K562 (cell line): ENCODE data around the gene EHMT2. TPM values are rescaled to one million over a fixed set of nuclear protein-coding genes. Genes with fewer than 3 reads are reported as not detected.
A peak's percentile ranks its signal among the peaks of the same experiment; 100 is the strongest.

Experiments
- ATAC-seq: fragments of 200-7000 bp; cut with Tn5 transposase; 3 replicates; pipeline ENCODE4 v1.9.1; 2020; ENCODE audit warnings: moderate library complexity
- BruUV-seq: library from RNA; stranded (reverse); fragments of 400-500 nt; replicated peaks from 2 replicates; lab custom pipeline; 2021; lab: Mats Ljungman, UMichigan
- CTCF ChIA-PET: fragments of 300-600 bp; formaldehyde crosslinking; extraction: SDS; loops from one replicate; lab custom pipeline; 2021; ENCODE audit warnings: low intra/inter-chr PET ratio; lab: Yijun Ruan, JAX
- POLR2A ChIA-PET: fragments of 300-600, 350-650 bp; sonication (Branson Sonifier 250); formaldehyde crosslinking; extraction: SDS; loops from one replicate; lab custom pipeline; 2021; ENCODE audit warnings: antibody characterized with exemption, inconsistent platforms; lab: Yijun Ruan, JAX
- DNase-seq, 4 experiments: peaks; one replicate each; pipeline versions ENCODE4 v3.0.0 to v3.0.0-alpha.2; 2011 to 2018; ENCODE audit warnings: low spot score in 3 of 4, mixed read lengths in 3 of 4; ENCODE audit errors: extremely low read depth in 1 of 4
- FAIRE-seq: peaks from 2 replicates; lab custom pipeline; 2011; peaks lifted over from hg19 to GRCh38; lab: Jason Lieb, UNC
- H2AFZ ChIP-seq: 2 replicates; pipeline ENCODE4 v1.6.0; 2011; ENCODE audit warnings: low read depth, low read length, control low read depth, inconsistent platforms
- H3K27ac ChIP-seq: fragments of 200-600 bp; 3 replicates; pipeline ENCODE4 v1.8.0; 2011; ENCODE audit warnings: low read depth, mild to moderate bottlenecking, control low read depth, inconsistent platforms, low read length, moderate library complexity, mixed read lengths; ENCODE audit errors: extremely low read depth
- H3K27me3 ChIP-seq, 2 experiments: fragments of 300-600 bp in 1 of 2; 2 replicates in 1 of 2; 3 replicates in 1 of 2; pipeline versions ENCODE4 v1.6.0 to v1.8.0; 2011; ENCODE audit warnings: inconsistent platforms in 2 of 2, low read length in 2 of 2, mild to moderate bottlenecking in 1 of 2, mixed read lengths in 1 of 2, moderate library complexity in 1 of 2; ENCODE audit not compliant: control insufficient read depth in 2 of 2, insufficient read depth in 2 of 2
- H3K36me3 ChIP-seq: fragments of 300-600 bp; 3 replicates; pipeline ENCODE4 v1.8.0; 2011; ENCODE audit warnings: mild to moderate bottlenecking, low read length, inconsistent platforms; ENCODE audit not compliant: control insufficient read depth, insufficient read depth
- H3K4me1 ChIP-seq, 2 experiments: fragments of 200-600 bp in 1 of 2; replicated peaks in 1 of 2; 2 replicates in 1 of 2; 3 replicates in 1 of 2; pipeline versions ENCODE4 v1.5.1 to v1.8.0; 2011; ENCODE audit warnings: inconsistent platforms in 2 of 2, low read length in 2 of 2, mild to moderate bottlenecking in 1 of 2, mixed read lengths in 1 of 2, moderate library complexity in 1 of 2; ENCODE audit not compliant: control insufficient read depth in 2 of 2, insufficient read depth in 2 of 2
- H3K4me2 ChIP-seq: 2 replicates; pipeline ENCODE4 v1.6.1; 2011; ENCODE audit warnings: low read length, control low read depth, inconsistent platforms, mixed read lengths; ENCODE audit not compliant: insufficient read depth
- H3K4me3 ChIP-seq: fragments of 200-600 bp; sonication (generic), shearing (Covaris generic); 2 replicates; pipeline ENCODE4 v1.5.1; 2016; ENCODE audit warnings: control low read depth, inconsistent platforms
- H3K79me2 ChIP-seq: fragments of 200-600 bp; 3 replicates; pipeline ENCODE4 v1.8.0; 2011; ENCODE audit warnings: low read length, inconsistent platforms; ENCODE audit not compliant: control insufficient read depth, insufficient read depth
- H3K9ac ChIP-seq, 2 experiments: 2 replicates each; pipeline versions ENCODE4 v1.6.0 to v1.6.1; 2011; ENCODE audit warnings: low read depth in 2 of 2, low read length in 2 of 2, control low read depth in 1 of 2, inconsistent platforms in 1 of 2, mild to moderate bottlenecking in 1 of 2, mixed read lengths in 1 of 2; ENCODE audit not compliant: insufficient read depth in 1 of 2
- H3K9me1 ChIP-seq: one replicate; pipeline ENCODE4 v1.6.0; 2011; ENCODE audit warnings: inconsistent platforms, mild to moderate bottlenecking, low read length, moderate library complexity; ENCODE audit not compliant: control insufficient read depth, insufficient read depth
- H3K9me3 ChIP-seq: replicated peaks from 2 replicates; pipeline ENCODE4 v1.5.1; 2011; ENCODE audit warnings: low read depth, low read length, inconsistent platforms; ENCODE audit not compliant: control insufficient read depth, insufficient read depth
- H4K20me1 ChIP-seq: replicated peaks from 2 replicates; pipeline ENCODE4 v1.6.1; 2011; ENCODE audit warnings: low read length, inconsistent platforms, mixed read lengths; ENCODE audit not compliant: control insufficient read depth, insufficient read depth
- ARID1B ChIP-seq: fragments of 450-650 bp; IDR thresholded peaks from 2 replicates; pipeline ENCODE4 v1.6.1; 2016; ENCODE audit warnings: antibody characterized with exemption, mild to moderate bottlenecking, inconsistent platforms
- KAT2B ChIP-seq: IDR thresholded peaks from one replicate; pipeline ENCODE4 v1.6.1; 2012; ENCODE audit warnings: low read depth, mild to moderate bottlenecking, control low read depth, inconsistent platforms, low read length, moderate library complexity
- MTF1 ChIP-seq: fragments of 250-450 bp; sonication (Bioruptor Pico); IDR thresholded peaks from 2 replicates; pipeline ENCODE4 v1.9.0; 2021; ENCODE audit warnings: moderate library complexity, mild to moderate bottlenecking, inconsistent platforms, borderline replicate concordance
- RBM25 ChIP-seq: fragments of 200-400 bp; formaldehyde crosslinking; IDR thresholded peaks from 2 replicates; pipeline ENCODE4 v1.6.1; 2018; ENCODE audit warnings: low read length, low read depth, moderate library complexity; ENCODE audit not compliant: severe bottlenecking
- RFX5 ChIP-seq: IDR thresholded peaks from 2 replicates; pipeline ENCODE4 v1.6.1; 2011; ENCODE audit warnings: low read depth, mild to moderate bottlenecking, improper control_type of control experiment, low read length
- TRIM28 ChIP-seq: fragments of 450-650 bp; IDR thresholded peaks from 2 replicates; pipeline ENCODE4 v1.6.1; 2017
- ZNF212 ChIP-seq: fragments of 450-650 bp; formaldehyde crosslinking; IDR thresholded peaks from 2 replicates; pipeline ENCODE4 v1.4.0; 2020; ENCODE audit warnings: mild to moderate bottlenecking
- ZNF253 ChIP-seq: fragments of 250-450 bp; sonication (Bioruptor Pico); conservative IDR thresholded peaks from 2 replicates; pipeline ENCODE4 v1.6.1; 2021; ENCODE audit warnings: mild to moderate bottlenecking
- ZNF766 ChIP-seq: fragments of 200-800 bp; sonication (Bioruptor generic); conservative IDR thresholded peaks from 2 replicates; pipeline ENCODE4 v1.6.1; 2016; ENCODE audit warnings: missing genetic modification characterization, missing compliant biosample characterization
- in situ Hi-C: fragments of 300-500 bp; cut with MboI; formaldehyde crosslinking; loops from 4 replicates; pipeline ENCODE4 v1.15.0; 2018; ENCODE audit warnings: inconsistent platforms, mixed read lengths
- intact Hi-C: fragments of 100-400 bp; cut with micrococcal nuclease; formaldehyde crosslinking; loops from 2 replicates; pipeline ENCODE4 v1.14.2; 2022
- polyA plus RNA-seq, 8 experiments: library from polyadenylated mRNA; depleted of rRNA in 4 of 8; stranded (reverse) in 5 of 8; unstranded in 3 of 8; fragments of >200 nt; fragmentation: Nextera tagmentation in 2 of 8; fragmentation: Illumina TruSeq in 1 of 8; extraction: Ambion mirVana in 2 of 8; extraction: Trizol in 1 of 8; gene quantifications; 2 replicates each; pipeline versions ENCODE4 v1.2.1 to v1.2.3, GENCODE V29; 2011 to 2014; ENCODE audit warnings: inconsistent platforms in 1 of 8, missing spikeins in 1 of 8
- total RNA-seq, 7 experiments: library from RNA; depleted of rRNA in 6 of 7; stranded (reverse); fragments of >200 nt in 6 of 7; fragmentation: Illumina TruSeq in 2 of 7; extraction: Trizol in 2 of 7; gene quantifications; 2 replicates each; pipeline versions ENCODE4 v1.2.1 to v1.2.3, GENCODE V29; 2011 to 2021; ENCODE audit warnings: low replicate concordance in 1 of 7
- TF ChIP-seq, protein P1 (sequence below): fragments of 450-650 bp; IDR thresholded peaks from 2 replicates; pipeline ENCODE4 v1.6.1; 2017; ENCODE audit warnings: antibody characterized with exemption
- TF ChIP-seq, protein P2 (sequence below): sonication (generic); formaldehyde crosslinking; IDR thresholded peaks from 2 replicates; pipeline ENCODE4 v1.8.1; 2023; ENCODE audit warnings: mild to moderate bottlenecking, missing genetic modification reagents
- TF ChIP-seq, protein P3 (sequence below): fragments of 250-450 bp; sonication (Bioruptor Pico); IDR thresholded peaks from 2 replicates; pipeline ENCODE4 v1.4.0; 2020; ENCODE audit warnings: mild to moderate bottlenecking
- TF ChIP-seq, protein P4 (sequence below): fragments of 200-400 bp; formaldehyde crosslinking; IDR thresholded peaks from 2 replicates; pipeline ENCODE4 v1.6.1; 2017; ENCODE audit warnings: mild to moderate bottlenecking, low read depth, low read length, moderate library complexity
- TF ChIP-seq, protein P5 (sequence below): fragments of 250-450 bp; sonication (Bioruptor Pico); IDR thresholded peaks from 2 replicates; pipeline ENCODE4 v1.5.0; 2021

The EHMT2 gene
- total and polyA plus RNA-seq, 9 of the 15 experiments (the other 6 are each of a cell fraction or from before 2014, with no cell fraction given) = 2.1 to 63.8 (median 38.5) TPM

DNA sequence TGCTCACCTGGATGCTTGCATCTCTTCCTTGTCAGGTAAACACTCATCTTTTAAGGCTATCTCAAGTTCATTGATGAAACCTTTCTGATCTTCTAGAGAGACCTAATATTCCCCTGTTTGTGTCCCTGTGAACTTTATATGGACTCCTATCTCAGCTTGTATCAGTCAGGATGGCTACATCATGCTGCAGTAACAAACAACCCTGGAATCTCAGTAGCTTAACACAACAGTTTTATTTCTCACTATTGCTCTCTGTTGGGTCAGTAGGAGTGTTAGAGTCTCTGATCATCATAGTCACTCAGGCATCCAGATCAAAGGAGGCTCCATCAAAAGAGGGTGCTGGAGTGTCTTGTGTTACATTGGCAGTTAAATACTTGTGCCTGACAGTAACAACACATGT, 17.9 kb upstream of the EHMT2 start:
- no peaks in the 10 kb centered on the region for H3K36me3 ChIP-seq
- peaks cover 3 to 8% of the 10 kb centered on the region in 2 experiments; a peak in 2 of 5 replicates for H3K4me1 ChIP-seq
- intact Hi-C loops = loop anchor here (5.0 kb wide), 1 partner anchor 42 kb away; the partner anchor contains the start of genes NELFE and SKIC2
- H3K4me3 ChIP-seq = no peak overlapping the region
- ATAC-seq (no peak), DNase-seq (no peak), FAIRE-seq (no peak)
- ChIA-PET POLR2A (interaction anchor here (0.8 kb wide), 1 partner anchor 223 kb away, joined by 3 read pairs; no protein-coding TSS in a partner anchor), CTCF (no interaction called here)
- no TSS peak for BruUV-seq
- H3K27me3 ChIP-seq = no peaks in the 10 kb centered on the region
- H3K9me1 ChIP-seq = no peaks in the 10 kb centered on the region
- in situ Hi-C loops = no loop called here
- H3K4me2 ChIP-seq = no peak overlapping the region
- no peaks in the 10 kb centered on the region for H3K79me2 ChIP-seq
- H3K9ac ChIP-seq = no peak overlapping the region
- H3K27ac ChIP-seq = no peak overlapping the region
- no peaks in the 10 kb centered on the region for H3K9me3 ChIP-seq
- H4K20me1 ChIP-seq = no peaks in the 10 kb centered on the region
- H2AFZ ChIP-seq = no peak overlapping the region; the same call in 1 of the 2 replicates
- TF ChIP-seq KAT2B (no peak), ZNF212 (CRISPR knock-in tag) (no peak), MTF1 (no peak), RFX5 (no peak), ZNF253 (no peak), RBM25 (peak; percentile 72), TRIM28 (peak; percentile 69; the same call in 1 of the 2 replicates), ZNF766 (CRISPR knock-in tag) (no peak), ARID1B (no peak)
- TF ChIP-seq, protein P1, sequence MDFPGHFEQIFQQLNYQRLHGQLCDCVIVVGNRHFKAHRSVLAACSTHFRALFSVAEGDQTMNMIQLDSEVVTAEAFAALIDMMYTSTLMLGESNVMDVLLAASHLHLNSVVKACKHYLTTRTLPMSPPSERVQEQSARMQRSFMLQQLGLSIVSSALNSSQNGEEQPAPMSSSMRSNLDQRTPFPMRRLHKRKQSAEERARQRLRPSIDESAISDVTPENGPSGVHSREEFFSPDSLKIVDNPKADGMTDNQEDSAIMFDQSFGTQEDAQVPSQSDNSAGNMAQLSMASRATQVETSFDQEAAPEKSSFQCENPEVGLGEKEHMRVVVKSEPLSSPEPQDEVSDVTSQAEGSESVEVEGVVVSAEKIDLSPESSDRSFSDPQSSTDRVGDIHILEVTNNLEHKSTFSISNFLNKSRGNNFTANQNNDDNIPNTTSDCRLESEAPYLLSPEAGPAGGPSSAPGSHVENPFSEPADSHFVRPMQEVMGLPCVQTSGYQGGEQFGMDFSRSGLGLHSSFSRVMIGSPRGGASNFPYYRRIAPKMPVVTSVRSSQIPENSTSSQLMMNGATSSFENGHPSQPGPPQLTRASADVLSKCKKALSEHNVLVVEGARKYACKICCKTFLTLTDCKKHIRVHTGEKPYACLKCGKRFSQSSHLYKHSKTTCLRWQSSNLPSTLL = no peak
- TF ChIP-seq, protein P2, sequence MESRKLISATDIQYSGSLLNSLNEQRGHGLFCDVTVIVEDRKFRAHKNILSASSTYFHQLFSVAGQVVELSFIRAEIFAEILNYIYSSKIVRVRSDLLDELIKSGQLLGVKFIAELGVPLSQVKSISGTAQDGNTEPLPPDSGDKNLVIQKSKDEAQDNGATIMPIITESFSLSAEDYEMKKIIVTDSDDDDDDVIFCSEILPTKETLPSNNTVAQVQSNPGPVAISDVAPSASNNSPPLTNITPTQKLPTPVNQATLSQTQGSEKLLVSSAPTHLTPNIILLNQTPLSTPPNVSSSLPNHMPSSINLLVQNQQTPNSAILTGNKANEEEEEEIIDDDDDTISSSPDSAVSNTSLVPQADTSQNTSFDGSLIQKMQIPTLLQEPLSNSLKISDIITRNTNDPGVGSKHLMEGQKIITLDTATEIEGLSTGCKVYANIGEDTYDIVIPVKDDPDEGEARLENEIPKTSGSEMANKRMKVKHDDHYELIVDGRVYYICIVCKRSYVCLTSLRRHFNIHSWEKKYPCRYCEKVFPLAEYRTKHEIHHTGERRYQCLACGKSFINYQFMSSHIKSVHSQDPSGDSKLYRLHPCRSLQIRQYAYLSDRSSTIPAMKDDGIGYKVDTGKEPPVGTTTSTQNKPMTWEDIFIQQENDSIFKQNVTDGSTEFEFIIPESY (CRISPR knock-in tag) = no peak
- TF ChIP-seq, protein P3, sequence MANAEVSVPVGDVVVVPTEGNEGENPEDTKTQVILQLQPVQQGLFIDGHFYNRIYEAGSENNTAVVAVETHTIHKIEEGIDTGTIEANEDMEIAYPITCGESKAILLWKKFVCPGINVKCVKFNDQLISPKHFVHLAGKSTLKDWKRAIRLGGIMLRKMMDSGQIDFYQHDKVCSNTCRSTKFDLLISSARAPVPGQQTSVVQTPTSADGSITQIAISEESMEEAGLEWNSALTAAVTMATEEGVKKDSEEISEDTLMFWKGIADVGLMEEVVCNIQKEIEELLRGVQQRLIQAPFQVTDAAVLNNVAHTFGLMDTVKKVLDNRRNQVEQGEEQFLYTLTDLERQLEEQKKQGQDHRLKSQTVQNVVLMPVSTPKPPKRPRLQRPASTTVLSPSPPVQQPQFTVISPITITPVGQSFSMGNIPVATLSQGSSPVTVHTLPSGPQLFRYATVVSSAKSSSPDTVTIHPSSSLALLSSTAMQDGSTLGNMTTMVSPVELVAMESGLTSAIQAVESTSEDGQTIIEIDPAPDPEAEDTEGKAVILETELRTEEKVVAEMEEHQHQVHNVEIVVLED (CRISPR knock-in tag) = no peak
- TF ChIP-seq, protein P4, sequence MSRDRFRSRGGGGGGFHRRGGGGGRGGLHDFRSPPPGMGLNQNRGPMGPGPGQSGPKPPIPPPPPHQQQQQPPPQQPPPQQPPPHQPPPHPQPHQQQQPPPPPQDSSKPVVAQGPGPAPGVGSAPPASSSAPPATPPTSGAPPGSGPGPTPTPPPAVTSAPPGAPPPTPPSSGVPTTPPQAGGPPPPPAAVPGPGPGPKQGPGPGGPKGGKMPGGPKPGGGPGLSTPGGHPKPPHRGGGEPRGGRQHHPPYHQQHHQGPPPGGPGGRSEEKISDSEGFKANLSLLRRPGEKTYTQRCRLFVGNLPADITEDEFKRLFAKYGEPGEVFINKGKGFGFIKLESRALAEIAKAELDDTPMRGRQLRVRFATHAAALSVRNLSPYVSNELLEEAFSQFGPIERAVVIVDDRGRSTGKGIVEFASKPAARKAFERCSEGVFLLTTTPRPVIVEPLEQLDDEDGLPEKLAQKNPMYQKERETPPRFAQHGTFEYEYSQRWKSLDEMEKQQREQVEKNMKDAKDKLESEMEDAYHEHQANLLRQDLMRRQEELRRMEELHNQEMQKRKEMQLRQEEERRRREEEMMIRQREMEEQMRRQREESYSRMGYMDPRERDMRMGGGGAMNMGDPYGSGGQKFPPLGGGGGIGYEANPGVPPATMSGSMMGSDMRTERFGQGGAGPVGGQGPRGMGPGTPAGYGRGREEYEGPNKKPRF = no peak
- TF ChIP-seq, protein P5, sequence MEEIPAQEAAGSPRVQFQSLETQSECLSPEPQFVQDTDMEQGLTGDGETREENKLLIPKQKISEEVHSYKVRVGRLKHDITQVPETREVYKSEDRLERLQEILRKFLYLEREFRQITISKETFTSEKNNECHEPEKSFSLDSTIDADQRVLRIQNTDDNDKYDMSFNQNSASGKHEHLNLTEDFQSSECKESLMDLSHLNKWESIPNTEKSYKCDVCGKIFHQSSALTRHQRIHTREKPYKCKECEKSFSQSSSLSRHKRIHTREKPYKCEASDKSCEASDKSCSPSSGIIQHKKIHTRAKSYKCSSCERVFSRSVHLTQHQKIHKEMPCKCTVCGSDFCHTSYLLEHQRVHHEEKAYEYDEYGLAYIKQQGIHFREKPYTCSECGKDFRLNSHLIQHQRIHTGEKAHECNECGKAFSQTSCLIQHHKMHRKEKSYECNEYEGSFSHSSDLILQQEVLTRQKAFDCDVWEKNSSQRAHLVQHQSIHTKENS (CRISPR knock-in tag) = no peak
